GM12891 (cell line): Measurements from ENCODE around the gene MAP2K2.

Experiments
- POLR2A ChIP-seq: IDR thresholded peaks from 2 replicates; pipeline ENCODE4 v1.6.1; 2011; ENCODE audit warnings: low read depth, low read length, control low read depth
- POLR2AphosphoS5 ChIP-seq: IDR thresholded peaks from 2 replicates; pipeline ENCODE4 v1.6.1; 2011; ENCODE audit warnings: low read depth, low read length, control low read depth
- POU2F2 ChIP-seq: IDR thresholded peaks from 2 replicates; pipeline ENCODE4 v1.6.1; 2011; ENCODE audit warnings: low read depth, mild to moderate bottlenecking, control low read depth, low read length, moderate library complexity
- SPI1 ChIP-seq: IDR thresholded peaks from 2 replicates; pipeline ENCODE4 v1.6.1; 2011; ENCODE audit warnings: low read depth, low read length, control low read depth
- TAF1 ChIP-seq: IDR thresholded peaks from 2 replicates; pipeline ENCODE4 v1.6.1; 2011; ENCODE audit warnings: low read depth, low read length, control low read depth

DNA sequence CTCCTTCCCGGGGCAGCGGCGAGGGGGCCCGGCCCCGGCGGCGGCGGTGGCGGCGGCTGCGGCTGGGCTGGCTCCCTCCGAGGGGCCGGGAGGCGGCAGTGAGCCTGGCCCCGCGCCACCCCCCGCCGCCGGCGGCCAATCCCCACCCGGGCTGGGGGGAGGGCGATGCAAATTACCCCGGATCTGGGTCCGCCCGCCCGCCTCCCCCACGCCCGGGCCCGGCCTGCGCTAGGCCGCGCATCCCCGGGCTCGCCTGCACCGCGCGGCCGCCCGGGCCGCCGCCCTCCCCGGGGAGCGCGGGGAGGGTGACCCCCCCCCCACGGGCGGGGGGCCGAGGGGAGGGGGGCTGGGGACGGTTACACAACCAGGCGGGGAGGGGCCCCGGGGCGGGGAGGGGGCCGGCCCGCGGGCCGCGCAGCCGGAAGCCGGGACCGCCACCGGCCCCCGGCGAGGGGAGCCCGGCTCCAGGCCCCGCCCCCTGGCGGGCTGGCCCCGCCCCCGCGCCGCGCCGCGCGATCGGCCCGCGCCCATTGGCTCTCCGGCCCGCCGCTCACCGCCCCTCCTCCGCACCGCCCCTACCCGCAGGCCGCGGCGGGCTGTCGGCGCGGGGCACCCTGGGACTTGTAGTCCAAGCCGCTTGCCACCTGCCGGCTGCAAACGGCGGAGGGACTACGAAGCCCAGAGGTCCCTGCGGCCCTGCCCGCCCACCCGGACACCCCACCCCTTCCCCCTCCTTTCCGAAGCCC is 58.3 kb downstream of the MAP2K2 start:
- TF ChIP-seq POLR2A (no peak), POLR2AphosphoS5 (no peak), TAF1 (no peak), POU2F2 (peak; percentile 66; the same call in 1 of the 2 replicates), SPI1 (no peak)
